ELF-1 (cell line): Measurements from ENCODE around the gene CYP46A1.
"Not testable (repeated sequence)": the region's sequence is repeated elsewhere in the genome, so short reads cannot be mapped to it uniquely, and the experiment has no call there.

Source experiments
- DNase-seq: peaks from one replicate; pipeline ENCODE4 v3.0.0-alpha.2; 2016; ENCODE audit warnings: low read depth, low spot score

The CYP46A1 gene

GRCh38 chr14:99683619-99684409, at the start of gene CYP46A1:
CYP46A1 (plus strand) TSS chr14:99684298; CDS start chr14:99684418, 120 bp downstream.
- peak; percentile 99 for DNase-seq

- DNase-seq: no peak
Observed at GRCh38 chr14:99634443-99634842, 49.7 kb upstream of the CYP46A1 start.

GRCh38 chr14:99635116-99635515, 49.0 kb upstream of the CYP46A1 start:
- DNase-seq: no peak

DNA sequence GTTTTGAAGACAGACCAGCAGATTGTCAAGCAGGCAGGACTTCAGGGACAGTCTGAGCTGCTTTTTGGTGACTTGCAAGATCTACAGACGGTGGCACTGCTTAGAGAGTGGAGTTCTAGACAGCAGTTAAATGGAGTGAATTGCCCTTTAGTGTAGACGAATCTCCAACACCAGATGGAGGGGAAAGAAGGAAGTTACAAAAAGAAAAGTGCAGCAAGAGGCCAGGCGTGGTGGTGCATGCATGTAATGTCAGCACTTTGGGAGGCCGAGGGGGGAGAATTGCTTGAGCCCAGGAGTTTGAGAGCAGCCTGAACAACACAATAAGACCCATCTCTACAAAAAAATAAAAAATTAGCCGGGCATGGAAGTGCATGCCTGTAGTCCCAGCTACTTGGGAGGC, 47.6 kb upstream of the CYP46A1 start:
- DNase-seq: no peak

GRCh38 chr14:99637624-99638023, 46.5 kb upstream of the CYP46A1 start:
- DNase-seq: no peak

DNA sequence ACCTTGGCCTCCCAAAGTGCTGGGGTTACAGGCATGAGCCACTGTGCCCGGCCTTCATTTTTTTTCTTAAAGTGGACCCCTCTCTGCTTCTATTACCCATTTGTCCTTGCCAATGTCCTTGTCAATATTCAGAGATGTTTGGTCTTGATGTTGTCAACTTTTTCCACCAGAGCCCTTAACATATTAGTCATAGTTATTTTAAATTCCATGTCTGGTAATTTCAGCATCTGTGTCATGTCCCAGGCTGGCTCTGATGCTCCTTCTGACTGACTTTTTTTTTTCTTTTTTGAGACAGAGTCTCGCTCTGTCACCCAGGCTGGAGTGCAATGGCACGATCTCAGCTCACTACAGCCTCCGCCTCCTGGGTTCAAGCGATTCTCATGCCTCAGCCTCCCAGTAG, 41.3 kb upstream of the CYP46A1 start:
- DNase-seq: not testable (repeated sequence)

GRCh38 chr14:99643343-99643742, 40.8 kb upstream of the CYP46A1 start:
- DNase-seq: no peak

DNA sequence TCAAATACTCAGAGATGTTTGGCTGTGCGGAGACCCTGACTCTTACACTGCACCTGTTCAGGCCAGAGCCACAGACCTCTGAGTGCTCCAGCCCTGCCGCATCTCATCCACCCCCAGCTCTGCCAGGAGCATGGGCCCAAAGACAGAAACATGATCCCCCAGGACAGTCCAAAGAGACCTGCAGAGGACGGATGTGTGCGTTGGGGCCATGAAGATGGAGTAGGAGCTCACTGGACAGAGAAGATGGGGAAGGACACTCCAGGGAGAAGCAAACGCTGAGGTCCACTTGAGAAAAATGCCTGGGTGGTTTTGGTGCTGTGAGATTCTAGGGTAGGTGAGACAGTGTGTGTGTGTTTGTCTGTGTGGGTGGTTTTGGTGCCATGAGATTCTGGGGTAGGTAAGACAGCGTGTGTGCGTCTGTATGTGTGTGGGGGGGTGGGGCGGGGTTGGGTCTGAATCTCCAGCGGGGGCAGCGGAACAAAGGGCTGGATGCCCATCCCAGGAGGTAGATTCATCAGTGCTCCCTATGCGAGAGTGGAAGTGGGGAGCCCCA, 40.0 kb upstream of the CYP46A1 start:
- no peak for DNase-seq

GRCh38 chr14:99644723-99645544, 39.2 kb upstream of the CYP46A1 start, which contains the start of gene HHIPL1:
HHIPL1 (plus strand) TSS chr14:99645129; CDS start chr14:99645208, 79 bp downstream.
- no peak for DNase-seq

DNA sequence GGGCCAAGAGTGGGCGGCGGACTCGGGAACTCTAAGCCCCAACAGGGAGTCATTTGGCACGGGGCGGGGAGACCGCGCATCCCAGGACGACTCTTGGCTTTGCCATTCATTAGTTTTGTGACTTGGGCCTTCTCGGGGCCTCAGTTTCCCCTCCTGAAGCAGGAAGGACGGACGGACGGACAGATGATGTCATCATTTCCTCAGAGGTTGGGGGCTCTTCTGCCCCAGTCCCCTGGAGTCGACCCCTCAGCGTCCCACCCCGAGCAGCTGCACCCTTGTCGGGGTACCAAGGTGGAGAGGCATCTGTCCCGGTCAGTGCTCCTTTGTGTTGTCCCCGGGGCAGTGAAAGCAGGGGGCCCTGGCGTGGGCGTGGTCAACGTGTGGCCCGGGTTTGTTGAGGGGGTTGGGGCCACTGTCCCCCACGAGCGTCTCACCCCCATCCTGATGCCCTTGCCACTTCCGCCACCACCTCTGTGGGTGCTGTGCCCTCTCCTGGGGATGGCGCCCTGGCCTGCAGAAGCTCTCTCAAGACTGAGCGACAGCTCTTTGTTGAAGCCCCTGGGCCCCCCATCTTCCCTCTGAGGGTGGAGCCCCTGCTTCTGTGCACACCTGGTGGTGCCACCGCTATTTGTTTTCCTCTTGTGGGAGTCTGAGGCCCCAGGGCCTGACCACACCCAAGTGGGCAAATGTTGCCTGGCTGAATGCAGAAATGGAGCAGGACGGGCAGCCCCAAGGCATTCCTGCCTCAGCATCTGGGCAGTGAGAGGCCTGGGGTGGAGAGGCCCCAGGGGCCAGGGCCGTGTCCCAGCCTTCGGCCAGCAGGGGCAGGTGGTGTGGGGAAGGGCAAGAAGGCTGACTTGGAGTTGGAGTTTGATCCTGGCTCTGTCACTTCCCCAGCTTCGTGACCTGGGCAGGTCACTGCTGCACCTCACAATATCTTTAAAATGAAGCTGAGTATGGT, 38.3 kb upstream of the CYP46A1 start:
- DNase-seq: no peak

- no peak for DNase-seq
Observed at GRCh38 chr14:99647411-99647810, 36.7 kb upstream of the CYP46A1 start.

DNA sequence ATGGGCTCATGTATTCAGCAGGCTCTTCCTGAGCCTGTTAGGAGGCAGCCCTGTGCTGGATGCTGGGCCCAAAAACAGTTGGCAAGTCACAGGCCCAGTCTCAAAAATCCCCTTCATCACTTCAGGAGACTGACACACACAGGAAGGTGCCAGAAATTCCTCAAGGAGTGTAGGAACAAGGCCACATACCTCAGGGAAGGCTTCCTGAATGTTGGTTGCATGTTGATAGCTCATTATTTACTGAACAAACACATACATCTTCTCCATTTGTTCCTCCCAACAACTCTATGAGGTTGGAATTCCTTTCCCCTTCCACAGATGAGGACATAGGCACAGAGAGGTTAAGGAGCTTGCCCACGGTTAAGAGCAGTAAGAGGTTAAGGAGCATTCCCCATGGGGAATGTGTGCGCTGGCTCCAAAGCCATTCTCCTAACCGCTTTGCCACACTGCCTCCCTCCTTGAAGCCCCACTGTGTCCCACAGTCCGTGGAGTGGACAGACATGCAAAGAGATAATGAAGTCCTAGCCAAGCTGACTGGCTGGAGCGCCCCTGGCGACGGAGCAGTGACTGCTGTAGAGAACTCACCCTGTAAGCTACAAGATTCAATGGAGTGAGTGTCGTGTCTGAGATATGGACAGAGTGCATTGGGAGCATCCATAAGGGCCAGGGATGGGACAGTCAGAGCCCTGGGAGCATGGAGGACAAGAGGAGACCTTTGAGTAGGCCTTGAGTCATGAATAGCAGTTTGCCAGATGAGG, 35.9 kb upstream of the CYP46A1 start:
- no peak for DNase-seq

GRCh38 chr14:99649219-99649618, 34.9 kb upstream of the CYP46A1 start:
- no peak for DNase-seq

DNA sequence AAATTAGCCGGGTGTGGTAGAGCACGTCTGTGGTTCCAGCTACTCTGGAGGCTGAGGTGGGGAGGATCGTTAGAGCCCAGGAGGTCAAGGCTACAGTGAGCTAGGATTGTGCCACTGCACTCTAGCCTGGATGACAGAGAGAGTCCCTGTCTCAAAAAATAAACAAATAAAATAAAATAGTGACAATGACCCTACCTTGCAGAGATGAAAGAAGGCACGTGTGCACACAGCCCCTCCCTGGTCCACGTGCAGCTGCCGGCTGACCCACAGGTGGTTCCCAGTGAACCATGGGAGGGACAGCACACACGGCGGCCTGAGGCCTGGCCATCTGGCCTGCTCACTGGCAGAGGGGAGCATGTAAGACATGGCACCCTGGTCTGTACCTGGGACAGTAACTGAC, 34.5 kb upstream of the CYP46A1 start:
- DNase-seq: no peak

DNA sequence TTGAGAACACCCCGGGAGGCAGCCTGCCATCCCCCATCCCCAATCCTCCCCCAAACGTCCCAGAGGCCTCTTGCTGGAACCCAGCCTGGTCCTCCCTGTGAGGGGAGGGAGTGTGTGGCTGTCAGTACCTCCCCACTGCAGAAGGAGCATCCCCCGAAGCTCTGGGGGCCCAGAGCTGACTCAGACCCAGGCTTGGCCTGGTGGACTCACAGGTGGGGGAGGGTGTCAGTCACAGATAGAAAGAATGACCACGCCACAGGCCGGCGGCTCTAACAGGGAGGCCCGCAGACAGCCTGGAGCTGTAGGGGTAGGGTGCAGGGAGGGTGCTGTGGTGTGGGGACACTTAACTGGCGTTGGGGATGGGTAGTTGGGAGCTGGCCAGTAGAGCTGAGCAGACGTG, 33.9 kb upstream of the CYP46A1 start:
- no peak for DNase-seq

GRCh38 chr14:99651953-99652746, 31.9 kb upstream of the CYP46A1 start:
- no peak for DNase-seq

- DNase-seq: no peak
Observed at GRCh38 chr14:99654235-99654985, 29.7 kb upstream of the CYP46A1 start.

DNA sequence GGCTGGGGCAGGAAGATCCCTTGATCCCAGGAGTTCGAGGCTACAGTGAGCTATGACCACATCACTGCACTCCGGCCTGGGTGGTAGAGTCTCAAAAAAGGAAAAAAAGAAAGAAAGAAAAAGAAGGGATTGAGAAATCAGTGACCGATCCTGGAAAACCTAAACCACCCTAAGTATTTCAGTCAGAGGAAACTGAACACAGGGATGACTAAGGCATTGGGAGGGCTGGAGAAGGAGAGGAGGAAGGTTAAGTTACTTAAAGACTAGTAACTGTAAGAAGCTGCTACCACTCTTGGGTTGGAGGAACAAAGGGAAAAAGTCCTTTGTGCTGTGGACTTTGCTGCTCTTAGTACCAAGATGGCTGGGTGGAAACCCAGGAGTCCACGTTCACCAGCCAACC, 28.6 kb upstream of the CYP46A1 start:
- no peak for DNase-seq

- DNase-seq: no peak
Observed at GRCh38 chr14:99656171-99656570, 27.9 kb upstream of the CYP46A1 start.
